22Rv1 (cell line): Measurements from ENCODE around the gene PKNOX2.

Source experiments
- CTCF ChIP-seq: fragments of 450-650 bp; IDR thresholded peaks from 2 replicates; pipeline ENCODE4 v1.5.1; 2017; ENCODE audit warnings: mild to moderate bottlenecking
- ZFX ChIP-seq: fragments of 450-650 bp; IDR thresholded peaks from 2 replicates; pipeline ENCODE4 v1.6.1; 2017; ENCODE audit warnings: antibody characterized with exemption, borderline replicate concordance

GRCh38 chr11:125433454-125434121 lies 269.0 kb downstream of the PKNOX2 start:
- TF ChIP-seq CTCF, result peak; percentile 82
- TF ChIP-seq ZFX, result no peak
